GM21367 (cell line): ENCODE measurements around the gene ZNF133.

Experiments used
- ATAC-seq: cut with Tn5 transposase; IDR thresholded peaks from one replicate; pipeline ENCODE4 v1.9.1; 2021; ENCODE audit not compliant: unreplicated experiment

The ZNF133 gene

GRCh38 chr20:18360635-18361034 is 72.3 kb downstream of the ZNF133 start:
- ATAC-seq, result no peak

DNA sequence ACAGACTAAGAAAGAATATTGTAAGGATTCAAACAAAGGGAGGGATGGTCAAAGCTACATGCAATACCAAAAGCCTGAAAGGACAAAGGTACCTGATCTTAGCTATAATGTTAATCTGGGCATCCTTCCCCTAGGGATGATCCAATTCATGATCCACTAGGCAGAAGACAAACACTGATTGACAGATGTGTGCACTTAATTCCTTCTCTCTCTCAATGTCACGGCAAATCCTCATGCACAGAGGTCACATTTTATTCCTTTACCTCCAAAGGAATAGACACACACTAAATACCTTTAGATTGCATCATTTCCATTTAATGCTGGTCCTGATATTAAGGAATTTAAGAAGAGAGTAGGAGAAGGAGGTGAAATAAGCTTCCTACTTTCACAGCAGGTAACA is 73.4 kb downstream of the ZNF133 start:
- ATAC-seq, result no peak

DNA sequence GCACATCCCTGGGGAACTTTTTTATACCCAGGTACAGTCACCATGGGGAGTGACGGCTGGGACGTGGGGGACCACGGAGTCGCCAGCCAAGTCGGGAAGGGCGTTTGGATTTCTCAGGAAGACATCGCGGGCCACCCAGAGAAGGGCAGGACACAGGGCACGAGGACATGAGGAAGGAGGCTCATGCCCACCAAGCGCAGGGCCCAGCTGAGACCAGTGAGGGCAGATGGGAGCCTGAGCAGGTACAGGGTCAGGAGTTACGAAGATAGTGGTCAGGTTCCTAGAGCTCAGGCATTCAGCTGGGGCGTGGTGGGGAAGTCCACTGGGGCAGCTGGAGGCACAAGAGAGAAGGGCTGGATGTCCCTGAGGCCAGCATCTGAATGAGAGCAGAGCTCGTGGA is 74.6 kb downstream of the ZNF133 start:
- no peak for ATAC-seq

DNA sequence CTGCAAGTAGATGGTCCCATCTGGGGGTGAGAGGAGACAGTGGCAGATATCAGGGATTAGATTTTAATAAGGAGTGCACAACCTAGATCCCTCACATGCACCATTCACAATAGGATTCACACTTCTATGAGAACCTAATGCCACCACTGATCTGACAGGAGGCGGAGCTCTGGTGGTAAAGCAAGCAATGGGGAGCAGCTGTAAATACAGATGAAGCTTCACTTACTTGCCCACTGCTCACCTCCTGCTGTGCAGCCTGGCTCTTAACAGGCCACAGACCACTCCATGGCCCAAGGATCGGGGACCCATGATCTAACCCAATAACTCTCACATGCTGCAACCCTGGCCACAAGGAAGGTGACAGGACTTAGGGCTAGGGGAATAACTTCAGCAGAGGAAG is 75.4 kb downstream of the ZNF133 start:
- ATAC-seq, result no peak

- ATAC-seq, result no peak
These were observed 76.4 kb downstream of the ZNF133 start for GRCh38 chr20:18364768-18365167.
